Astrocyte of the hippocampus (primary cell): Measurements from ENCODE around the gene TRAPPC14.
"Not testable (repeated sequence)": the region's sequence is repeated elsewhere in the genome, so short reads cannot be mapped to it uniquely, and the experiment has no call there.

Experiments used
- DNase-seq: peaks from one replicate; pipeline ENCODE4 v3.0.0; 2011; ENCODE audit warnings: low read depth, low spot score

Gene TRAPPC14

DNA sequence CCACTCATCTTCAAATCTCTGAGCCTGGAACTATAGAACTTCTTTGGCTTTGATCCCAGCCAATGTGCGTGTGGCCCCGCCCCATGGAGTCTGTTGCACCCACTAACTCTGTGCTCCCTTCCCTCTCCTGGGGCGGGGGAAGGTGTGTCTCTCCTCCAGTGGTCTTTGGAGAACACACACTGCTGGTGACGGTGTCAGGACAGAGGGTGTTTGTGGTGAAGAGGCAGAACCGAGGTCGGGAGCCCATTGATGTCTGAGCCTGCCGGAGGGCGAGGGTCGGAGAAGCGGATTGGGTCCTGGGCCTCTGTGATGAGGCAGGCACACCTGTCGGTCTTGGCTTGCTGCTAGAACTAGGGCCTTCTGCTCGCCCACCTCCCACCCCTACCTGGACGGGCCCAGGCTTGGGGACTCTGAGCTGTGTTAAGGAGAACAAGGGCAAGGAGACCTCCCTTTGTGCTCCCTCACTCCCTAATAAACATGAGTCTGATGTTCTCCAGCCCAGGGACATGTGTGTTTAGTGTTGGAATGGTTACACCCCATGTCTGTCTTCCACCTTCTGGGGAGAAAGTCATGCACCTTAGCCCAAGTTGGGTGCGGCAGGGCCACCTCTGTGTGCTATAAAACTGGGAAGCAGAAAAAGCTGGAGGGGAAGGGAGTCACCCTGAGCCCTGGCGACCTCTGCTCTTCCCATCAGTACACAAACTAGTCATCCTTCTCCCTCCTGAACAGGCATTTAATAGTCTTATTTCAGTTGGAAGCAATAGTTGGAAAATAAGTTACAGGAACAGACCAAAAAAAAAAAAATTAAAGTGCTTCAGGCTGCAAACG, 4.6 kb downstream of the TRAPPC14 start:
- DNase-seq, result no peak

DNA sequence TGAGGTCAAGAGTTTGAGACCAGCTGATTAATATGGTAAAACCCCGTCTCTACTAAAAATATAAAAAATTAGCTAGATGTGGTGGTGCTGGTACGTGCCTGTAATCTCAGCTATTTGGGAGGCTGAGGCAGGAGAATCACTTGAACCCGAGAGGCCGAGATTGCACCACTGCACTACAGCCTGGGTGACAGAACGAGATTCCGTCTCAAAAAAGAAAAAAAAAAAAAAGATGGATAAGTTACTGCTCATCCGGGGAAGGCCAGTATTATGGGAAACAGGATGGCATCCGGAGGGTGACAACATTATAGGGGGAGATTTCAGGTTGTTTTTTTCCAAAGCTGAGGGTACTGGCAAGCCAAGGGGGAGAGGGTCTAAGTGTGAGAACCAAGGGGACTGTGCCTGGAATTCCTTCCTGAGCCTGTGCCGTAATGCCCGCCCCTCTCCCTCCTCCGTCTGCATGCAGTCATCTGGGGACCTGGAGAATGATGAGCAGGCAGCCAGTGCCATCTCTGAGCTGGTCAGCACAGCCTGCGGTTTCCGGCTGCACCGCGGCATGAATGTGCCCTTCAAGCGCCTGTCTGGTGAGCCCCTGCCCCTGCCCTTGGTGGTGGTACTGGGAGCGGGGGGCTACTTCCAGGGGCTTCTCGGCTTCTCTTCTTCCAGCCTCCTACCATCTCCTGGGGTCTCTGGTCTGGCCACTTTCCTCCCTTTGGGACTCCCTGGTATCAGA, 5.4 kb downstream of the TRAPPC14 start:
- DNase-seq, result no peak

DNA sequence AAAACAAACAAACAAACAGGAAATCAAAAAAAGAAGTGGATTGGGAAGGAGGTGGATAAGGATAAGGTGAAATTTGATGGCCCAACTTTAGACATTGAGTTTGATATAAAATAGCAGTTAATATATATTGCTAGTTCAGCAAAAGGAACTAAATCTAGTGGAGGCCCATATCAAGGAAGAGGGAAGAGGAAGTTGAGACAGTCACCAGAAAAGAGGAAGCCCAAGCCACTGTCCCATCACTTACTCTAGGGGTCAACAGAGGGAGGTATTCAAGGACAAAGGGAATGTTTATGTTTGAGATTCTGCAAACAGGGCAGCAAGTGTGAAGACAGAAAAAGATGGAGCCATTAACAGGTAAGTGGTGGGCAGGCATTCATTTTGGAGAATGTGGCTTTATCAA, 6.1 kb downstream of the TRAPPC14 start:
- DNase-seq, result no peak

DNA sequence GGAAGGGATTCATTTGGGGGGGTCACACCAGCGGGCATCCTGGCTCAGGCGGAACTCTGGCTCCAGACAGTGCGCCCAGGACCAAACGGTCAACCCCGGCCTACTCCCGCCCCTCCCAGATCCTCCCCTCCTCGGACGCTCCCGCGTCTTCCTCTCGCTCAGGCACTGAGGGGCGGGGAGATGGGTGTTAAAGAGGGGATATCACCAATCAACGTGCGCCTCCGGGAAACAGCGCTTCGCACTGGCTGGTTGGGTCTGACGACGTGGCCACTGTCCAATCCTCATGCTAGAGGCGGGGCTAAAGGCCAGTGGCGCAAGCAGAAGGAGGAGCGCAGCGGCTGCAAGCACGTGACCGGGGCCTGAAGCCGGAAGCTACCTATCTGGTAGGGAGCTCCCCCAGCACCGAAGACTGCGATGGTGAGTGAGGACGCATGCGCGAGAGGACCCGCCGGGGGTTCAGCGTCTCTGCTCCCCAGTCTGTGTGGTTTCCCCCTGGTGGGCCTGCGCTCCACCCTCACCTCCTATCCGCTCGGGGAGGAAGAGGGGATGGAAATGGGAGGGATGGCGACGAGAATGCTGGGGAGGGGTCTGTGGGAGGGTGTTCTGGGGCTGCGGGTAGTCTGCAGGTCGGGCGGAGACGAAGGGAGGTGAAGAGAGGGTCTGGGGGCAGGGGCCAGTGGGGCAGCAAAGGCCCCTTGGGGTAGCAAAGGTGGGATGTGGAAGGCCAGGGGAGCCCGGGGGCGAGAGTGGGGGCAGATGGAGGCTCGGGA, 9.8 kb downstream of the TRAPPC14 start, which contains the start of gene LAMTOR4:
TSS of gene LAMTOR4 (plus strand) at position 360 of the 770 bp plus-strand sequence. CDS start at position 415, 55 bp downstream.
- DNase-seq, result peak; percentile 100

DNA sequence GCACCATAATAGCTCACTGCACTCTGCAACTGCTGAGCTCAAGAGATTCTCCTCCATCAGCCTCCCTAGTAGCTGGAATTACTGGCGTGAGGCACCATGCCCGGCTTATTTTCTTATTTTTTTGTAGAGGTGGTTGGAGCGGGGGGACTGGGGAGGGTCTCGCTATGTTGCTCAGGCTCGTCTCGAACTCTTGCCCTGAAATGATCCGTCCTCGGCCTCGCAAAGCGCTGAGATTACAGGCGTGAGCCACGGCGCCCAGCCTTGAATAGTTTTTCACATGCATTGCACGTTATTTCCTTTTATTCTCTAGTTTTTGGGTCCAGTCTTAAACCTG, 10.3 kb downstream of the TRAPPC14 start:
- no peak for DNase-seq

DNA sequence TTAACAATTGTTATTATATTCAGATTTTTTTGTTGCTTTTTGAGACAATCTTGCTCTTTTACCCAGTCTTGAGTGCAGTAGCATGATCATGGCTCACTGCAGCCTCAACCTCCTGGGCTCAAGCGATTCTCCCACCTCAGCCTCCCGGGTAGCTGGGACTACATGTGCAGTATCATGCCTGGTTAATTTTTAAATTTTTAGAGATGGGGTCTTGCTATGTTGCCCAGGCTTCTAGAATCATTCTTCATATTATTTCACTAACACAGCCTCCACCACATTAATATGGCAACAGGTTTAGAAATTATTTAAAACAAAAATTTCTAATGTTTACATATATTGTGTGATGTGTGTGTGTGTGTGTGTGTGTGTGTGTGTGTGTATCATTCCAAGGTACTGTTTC, 11.2 kb downstream of the TRAPPC14 start:
- DNase-seq, result no peak

DNA sequence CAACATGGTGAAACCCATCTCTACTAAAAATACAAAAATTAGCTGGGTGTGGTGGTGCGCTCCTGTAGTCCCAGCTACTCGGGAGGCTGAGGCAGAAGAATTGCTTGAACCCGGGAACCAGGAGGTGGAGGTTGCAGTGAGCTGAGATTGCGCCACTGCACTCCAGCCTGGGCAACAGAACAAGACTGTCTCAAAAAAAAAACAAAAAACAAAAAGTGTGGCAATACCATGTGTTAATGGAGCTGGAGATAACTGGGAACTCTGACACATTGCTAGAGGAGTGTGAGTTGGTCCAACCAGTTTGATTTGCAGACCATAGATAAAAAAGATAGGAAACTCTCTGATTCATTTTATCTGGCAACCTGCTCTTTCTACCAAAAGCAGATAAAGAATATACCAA, 12.2 kb downstream of the TRAPPC14 start:
- DNase-seq, result not testable (repeated sequence)

DNA sequence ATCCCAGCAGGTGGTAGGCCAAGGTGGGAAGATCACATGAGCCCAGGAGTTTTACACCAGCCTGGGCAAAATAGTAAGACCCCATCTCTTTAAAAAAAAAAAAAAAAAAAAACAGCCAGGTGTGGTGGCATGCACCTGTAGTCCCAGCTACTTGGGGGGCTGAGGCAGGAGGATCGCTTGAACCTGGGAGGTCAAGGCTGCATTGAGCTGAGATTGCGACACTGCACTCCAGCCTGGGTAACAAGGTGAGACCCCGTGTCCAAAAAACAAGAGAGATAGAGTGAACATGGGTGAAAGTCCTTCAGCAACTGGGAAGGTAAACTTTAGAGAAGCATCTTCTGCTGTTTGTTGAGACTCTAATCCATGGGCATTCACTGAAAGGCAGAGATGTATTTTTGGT, 16.1 kb downstream of the TRAPPC14 start:
- no peak for DNase-seq

DNA sequence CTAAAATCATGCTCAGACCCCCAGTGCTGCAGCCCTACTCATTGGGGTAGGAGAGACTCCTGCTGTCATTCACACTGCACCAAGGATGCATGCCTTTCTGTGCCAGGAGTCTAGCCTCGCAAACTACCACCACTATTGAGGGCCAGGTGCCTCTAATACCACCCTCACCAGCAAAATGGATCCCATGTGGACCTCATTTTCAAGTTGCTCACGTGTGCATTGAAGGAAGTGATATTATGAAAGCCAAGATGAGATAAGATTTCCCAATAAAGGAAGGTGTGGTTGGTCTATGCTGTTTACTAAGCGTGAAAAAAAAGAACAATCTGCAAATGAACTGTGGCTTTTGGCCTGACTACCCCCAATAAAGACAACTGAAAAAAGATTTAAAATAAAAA, 17.0 kb downstream of the TRAPPC14 start:
- no peak for DNase-seq

DNA sequence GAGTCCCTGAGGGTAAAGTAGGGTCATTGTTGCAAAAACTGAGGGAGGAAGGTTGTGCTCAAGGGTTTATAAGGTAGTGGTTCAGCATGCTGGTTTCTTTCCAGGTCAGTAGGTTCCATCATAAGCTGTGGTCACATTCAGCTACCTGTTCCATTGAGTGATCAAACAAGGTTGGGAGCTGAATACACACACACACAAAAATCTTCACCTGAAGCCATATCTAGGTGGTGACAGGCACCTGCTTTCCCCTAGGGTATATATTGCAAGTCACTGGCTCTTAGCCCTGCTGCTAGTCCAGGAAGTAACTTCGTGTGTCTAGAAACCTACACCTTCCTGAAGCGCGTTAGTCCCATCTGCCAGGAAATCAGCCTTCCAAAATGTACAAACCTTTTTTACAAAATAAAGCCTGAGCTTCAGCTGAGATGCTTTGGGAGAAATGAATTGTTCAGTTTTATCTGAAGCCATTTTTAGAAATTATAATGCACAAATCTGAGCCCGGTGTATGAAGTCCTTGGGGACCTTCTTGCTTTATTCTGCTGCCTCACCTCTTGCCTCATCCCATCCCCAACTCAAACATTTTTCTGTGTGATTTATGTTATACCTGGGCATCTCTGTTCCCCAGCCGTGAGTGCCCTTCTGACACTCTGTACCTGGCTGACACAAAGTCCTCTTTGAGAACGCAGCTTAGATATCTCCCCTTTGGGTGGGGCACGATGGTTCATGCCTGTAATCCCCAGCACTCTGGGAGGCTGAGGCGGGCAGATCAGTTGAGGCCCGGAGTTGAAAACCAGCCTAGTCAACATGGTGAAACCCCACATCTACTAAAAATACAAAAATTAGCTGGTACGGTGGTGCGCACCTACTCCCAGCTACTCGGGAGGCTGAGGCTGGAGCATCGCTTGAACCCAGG, 20.4 kb downstream of the TRAPPC14 start:
- DNase-seq, result no peak

DNA sequence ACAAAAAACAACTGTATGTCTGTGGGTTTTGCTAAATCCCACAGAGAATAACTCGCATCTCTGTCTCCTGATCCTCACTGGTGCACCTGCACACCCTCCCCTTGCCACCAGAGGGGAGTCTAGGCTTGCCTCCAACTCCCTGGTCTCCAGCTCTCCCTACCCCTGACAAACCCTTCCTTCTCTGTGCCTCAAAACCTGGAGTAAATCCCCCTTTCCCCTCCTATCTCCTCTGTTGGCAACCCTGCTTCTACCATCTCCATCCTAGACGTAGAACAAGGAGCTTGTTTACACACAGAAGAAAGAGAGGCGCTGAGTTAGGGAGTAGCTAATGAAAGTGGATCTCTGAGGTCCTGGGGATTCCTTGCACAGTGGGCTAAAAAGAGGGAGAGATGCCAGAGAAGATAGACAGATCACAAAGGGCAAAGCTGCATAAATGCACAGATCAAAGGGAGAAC, 25.8 kb downstream of the TRAPPC14 start:
- peak; percentile 80 for DNase-seq

DNA sequence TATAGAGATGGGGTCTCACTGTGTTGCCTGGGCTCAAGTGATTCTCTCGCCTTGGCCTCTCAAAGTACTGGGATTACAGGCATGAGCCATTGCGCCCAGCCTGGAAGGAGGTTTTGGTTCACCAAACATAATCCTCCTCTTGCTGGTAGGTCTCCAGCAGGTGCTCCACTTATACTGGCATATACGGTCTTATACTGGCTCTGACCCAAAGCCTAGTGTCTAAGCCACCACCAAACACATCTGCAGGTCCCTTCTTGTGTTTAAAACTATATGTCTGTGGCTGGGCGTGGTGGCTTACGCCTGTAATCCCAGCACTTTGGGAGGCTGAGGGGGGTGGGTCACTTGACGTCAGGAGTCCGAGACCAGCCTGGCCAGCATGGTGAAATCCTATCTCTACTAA, 26.4 kb downstream of the TRAPPC14 start:
- DNase-seq, result no peak

DNA sequence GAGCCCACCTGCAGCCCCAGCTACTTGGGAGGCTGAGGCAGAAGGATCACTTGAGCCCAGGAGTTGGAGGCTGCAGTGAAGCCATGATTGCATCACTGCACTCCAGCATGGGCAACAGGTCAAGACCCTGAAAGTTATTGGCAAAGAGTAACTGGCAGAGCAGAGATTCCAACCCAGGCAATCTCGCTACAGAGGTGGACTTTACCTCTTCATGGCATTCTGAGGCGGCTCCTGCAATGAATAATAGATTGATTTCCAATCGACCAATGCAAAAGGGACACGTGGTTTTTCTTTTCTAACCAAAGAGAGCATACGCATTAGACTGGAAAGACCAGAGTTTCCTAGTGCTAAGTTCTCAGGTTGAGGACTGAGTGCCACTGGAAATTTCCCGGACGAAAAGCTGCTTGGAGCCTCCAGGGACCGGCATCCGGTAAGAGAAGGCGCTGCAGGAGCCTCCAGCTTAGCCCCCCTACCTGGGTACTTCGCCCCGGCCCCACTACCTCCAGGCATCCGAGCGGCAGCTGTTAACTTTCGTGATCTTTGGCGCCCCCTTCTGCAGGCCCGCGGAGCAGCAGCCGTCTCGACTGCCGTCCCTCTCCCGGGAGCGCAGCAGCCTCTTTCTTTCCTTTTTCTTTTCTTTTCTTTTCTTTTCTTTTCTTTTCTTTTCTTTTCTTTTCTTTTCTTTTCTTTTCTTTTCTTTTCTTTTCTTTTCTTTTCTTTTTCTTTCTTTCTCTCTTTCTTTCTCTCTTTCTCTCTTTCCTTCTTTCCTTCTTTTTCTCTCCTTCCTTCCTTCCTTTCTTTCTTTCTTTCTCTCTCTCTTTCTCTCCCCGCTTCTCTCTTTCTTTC, 27.7 kb downstream of the TRAPPC14 start:
- peak; percentile 84 for DNase-seq

DNA sequence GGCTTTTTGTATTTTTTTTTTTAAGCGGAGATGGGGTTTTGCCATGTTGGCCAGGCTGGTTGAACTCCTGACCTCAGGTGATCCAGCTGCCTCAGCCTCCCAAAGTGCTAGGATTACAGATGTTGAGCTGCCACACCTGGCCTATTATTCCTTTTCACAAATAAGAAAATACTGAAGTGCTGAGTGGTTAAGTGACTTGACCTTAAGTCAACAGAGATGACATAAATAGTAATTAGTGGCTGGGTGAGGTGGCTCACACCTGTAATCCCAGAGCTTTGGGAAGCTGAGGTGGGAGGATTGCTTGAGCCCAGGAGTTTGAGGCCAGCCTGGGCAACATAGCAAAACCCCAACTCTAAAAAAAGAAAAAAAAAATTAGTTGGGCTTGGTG, 28.3 kb downstream of the TRAPPC14 start:
- not testable (repeated sequence) for DNase-seq

DNA sequence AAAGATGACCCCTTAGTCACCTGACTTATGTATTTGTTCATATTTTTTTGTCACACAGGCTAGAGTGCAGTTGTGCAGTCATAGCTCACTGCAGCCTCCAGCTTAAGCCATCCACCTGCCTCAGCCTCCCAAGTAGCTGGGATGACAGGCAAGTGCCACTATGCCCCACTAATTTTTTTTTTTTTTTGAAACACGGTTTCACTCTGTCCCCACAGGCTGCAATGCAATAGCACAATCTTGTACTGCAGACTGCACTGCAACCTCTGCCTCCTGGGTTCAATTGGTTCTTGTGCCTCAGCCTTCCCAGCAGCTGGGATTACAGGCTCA, 29.9 kb downstream of the TRAPPC14 start:
- no peak for DNase-seq

DNA sequence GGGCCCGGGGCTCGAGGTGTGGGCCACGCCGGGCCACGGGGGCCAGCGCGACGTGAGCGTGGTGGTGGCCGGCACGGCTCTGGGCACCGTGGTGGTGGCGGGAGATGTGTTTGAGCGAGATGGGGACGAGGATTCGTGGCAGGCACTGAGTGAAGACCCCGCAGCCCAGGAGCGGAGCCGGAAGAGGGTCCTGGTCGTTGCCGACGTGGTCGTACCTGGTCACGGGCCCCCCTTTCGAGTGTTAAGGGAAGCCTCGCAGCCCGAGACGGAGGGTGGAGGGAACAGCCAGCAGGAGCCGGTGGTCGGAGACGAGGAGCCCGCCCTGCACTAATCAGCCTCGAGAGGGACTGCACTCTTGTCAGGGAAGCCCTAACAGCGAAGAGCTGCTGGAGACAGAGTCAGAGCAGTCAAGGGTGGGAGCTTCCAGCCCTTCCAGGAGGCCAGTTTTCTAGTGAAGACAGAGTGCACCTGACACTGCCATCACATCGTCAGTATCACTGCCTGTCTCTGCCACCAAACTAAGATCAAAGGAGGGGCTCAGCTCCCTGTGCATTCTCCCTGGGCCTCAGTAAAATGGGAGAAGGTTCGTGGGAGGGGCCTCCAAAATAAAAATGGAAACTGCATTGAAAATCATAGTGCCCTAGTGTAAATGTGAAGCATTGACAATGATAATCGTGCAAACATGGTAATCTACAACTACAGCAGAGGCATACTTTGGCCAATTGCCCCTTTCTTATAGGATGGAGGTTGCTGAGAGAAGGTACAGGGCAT, 30.5 kb downstream of the TRAPPC14 start:
- DNase-seq, result peak; percentile 44

DNA sequence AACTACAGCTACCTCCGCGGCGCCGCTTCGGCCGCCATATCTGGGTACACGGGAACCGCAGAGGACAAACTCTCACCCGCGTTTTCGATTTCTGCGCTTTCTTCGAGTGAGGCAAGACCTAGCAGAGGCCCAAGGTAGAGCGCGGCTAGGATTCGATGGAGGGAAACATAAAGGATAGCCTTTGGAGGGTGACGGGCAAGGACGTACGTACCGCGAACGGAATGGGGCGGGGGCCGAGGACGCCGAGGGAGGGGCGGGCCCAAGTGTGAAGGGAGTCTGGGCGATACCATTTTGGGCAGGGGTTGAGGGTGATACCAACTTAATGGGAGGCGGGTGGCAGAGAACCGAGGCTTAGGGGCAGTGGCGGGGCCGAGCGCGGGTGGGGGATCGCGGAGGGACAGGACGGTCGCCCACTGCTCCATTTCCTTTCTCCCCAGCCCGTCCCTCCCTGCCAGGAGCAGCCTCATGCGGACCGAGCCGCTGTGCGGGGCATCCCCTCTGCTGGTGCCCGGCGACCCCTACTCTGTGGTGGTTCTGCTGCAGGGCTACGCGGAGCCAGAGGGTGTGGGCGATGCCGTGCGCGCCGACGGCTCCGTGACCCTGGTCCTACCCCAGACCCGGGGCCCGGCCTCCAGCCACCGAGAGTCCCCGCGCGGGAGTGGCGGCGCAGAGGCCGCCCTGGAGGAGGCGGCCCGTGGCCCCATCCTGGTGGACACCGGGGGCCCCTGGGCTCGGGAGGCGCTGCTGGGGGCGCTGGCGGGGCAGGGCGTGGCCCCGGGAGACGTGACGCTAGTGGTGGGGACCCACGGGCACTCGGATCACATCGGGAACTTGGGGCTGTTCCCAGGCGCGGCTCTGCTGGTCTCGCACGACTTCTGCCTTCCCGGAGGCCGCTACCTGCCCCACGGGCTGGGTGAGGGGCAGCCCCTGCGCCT, 31.3 kb downstream of the TRAPPC14 start, which contains the start of gene MBLAC1:
TSS of gene MBLAC1 (plus strand) at position 37 of the 935 bp plus-strand sequence. CDS start at position 466, 429 bp downstream.
- DNase-seq, result peak; percentile 96

DNA sequence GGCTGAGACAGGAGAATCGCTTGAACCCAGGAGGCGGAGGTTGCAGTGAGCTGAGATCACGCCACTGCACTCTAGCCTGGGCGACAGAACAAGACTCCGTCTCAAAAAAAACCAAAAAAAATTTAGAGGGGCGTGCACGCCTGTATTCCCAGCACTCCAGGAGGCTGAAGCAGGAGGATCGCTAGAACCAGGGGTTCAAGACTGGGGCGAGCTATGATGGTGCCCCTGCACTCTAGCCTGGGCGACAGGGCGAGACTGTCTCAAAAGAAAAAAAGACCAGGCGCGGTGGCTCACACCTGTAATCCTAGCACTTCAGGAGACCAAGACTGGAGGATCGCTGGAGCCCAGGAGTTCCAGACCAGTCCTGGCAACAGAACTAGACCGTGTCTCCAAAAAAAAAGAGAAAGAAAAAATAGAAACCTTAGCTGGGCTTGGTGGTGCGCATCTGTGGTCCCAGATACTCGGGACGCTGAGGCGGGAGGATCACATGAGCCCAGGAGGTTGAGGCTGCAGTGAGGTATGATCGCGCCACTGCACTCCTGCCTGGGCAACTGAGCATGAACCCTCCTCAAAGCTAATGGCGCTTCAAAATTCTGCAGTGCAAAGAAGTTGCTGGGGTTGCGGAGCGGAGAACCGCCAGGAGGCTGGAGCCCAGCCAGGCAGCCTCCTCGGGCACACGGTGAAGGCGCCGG, 32.1 kb downstream of the TRAPPC14 start:
- no peak for DNase-seq
